ENCODE data around the gene CYP3A4. TPM values are rescaled to one million over a fixed set of nuclear protein-coding genes. Genes with fewer than 3 reads are reported as not detected.
"Not testable (repeated sequence)": the region's sequence is repeated elsewhere in the genome, so short reads cannot be mapped to it uniquely, and the experiment has no call there.

Gene CYP3A4
- total RNA-seq, 2 donors from 2014 or later = 0.14 TPM; not detected in 1

DNA sequence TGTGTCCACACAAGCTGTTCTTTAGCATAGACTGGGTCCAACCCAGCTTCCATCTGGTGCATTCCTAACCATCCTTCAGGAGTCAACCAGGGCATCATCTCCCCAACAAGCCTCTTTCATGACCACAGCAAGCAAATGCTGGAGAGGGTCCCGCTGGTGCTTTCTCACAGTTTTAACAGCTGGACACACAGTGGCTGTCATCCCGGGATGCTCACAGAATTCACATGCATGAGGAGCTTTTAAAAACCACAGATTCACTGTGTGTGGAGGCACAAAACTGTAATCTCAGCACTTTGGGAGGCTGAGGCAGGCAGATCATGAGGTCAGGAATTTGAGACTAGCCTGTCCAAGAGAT, 42.6 kb downstream of the CYP3A4 start:
- H3K9me3 Mint-ChIP-seq = peaks cover 11 to 12% of the 10 kb centered on the region in 2 donors
- no peak for ATAC-seq
- peak overlapping the region in 1 of 2 donors; percentile 48 for H3K27ac Mint-ChIP-seq
- DNase-seq (ENCODE audit: low spot score in 2 of 2) = no peak
- peaks cover 14 to 34% of the 10 kb centered on the region in 2 donors for H3K36me3 Mint-ChIP-seq

DNA sequence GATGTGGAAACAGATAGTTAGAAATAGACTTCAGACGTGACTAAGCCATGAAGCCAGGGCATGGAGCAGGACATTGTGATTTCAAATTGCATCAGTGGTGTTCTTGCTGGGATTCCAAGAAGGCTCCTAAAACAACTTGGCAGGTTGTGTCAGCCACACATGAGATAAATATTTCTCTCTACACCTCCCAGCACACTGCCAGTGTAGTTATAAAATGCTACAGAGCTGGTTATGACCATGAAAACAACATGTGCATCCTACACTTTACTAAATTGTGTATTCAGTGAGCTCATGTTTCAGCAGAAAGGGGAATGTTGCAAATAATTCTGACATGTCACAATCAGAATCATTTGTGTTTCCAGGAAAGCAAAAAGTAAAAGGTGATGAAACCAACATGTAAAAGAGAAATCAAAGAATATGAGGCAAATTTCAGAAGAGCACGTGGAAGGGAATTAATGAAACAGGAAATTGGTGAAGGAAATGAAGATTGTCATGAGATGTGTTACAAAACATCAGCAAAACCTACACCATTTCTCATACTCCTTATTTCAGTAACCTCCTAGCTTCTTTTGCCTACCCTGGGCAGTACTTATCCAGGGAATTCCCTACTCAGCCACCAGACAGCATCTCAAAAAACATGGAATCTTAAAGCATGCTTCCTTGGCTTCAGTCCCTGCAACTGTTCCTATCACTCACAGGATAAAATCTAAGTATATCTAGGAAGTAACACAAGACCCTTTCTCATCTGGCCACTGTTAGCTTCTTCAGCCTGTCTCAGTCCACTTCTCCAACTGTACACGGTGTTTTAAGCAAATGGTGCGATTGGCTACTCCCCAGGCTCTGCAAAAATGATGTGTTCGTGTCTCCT, 43.2 kb downstream of the CYP3A4 start:
- Mint-ChIP-seq H3K9me3 (peaks cover 9 to 11% of the 10 kb centered on the region in 2 donors), H3K27ac (peak overlapping the region in 1 of 2 donors; percentile 48), H3K36me3 (peaks cover 14 to 34% of the 10 kb centered on the region in 2 donors)
- peak; percentile 36 to 45 for ATAC-seq
- no peak for DNase-seq (ENCODE audit: low spot score in 2 of 2)

DNA sequence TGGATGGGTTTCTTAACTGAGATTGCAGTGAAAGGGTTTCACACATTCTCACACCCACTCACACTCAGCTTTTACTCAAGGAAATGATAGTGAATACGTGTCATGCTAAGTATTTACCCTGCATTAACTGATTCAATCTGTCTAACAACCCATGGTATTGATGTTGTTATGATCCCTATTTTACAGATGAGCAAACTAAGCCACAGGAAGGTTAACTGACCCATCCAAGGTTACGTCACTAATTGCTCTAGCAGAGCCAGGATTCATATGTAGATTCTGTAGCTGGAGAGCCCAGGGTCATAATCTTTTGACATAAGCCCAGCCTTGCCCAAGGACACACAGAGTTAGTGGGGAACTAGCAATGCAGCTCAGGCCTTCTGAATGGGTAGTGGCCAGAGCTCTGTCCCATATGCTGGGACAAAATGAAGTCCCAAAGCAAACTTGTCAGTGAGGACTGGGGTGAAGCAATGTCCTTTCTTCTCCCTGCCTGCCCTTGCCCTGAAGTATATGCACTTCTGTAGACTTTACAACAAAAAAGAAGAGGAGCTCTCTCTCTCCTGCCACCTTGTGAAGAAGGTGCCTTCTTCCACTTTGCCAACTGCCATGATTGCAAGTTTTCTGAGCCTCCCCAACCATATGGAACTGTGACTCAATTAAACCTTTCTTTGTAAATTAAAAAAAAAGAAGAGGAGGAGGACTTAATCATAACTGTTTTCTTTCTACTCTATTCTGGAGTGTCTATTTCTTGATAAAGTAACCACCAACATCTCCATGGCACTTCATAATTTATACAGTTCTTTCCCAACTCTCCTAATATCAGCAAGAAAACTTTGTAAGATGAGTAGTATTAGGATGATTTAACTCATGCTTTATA, 44.0 kb downstream of the CYP3A4 start:
- peak; percentile 51 to 83 for ATAC-seq

DNA sequence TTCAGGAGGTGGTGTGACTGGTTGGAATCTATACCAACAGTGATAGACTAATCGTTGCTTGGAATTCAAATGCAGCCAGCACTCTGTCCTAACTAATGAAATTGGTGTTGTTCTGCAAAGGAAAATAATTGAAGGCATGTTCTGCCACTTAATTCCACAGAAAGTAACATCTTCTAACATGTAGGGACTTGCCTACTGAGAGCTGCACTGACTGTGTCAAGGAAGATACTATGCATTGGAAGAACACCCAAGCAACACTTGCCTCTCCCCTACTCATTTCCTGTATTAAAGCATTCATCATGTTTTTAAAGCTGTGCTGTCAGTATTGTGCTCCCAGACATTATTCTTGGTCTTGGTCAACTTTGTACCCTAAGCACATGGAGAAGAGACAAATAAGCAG, 46.3 kb downstream of the CYP3A4 start:
- H3K36me3 Mint-ChIP-seq = peaks cover 4 to 19% of the 10 kb centered on the region in 2 donors
- peak overlapping the region in 1 of 2 donors; percentile 41 for H3K27ac Mint-ChIP-seq
- ATAC-seq = peak in 1 of 2 donors; percentile 55

More for the DNA sequence above, 44.0 kb downstream of the CYP3A4 start:
- Mint-ChIP-seq H3K27ac (peak overlapping the region in 1 of 2 donors; percentile 48), H3K36me3 (peaks cover 14 to 34% of the 10 kb centered on the region in 2 donors), H3K9me3 (peaks cover 4 to 6% of the 10 kb centered on the region in 2 donors)
- DNase-seq (ENCODE audit: low spot score in 2 of 2) = no peak

DNA sequence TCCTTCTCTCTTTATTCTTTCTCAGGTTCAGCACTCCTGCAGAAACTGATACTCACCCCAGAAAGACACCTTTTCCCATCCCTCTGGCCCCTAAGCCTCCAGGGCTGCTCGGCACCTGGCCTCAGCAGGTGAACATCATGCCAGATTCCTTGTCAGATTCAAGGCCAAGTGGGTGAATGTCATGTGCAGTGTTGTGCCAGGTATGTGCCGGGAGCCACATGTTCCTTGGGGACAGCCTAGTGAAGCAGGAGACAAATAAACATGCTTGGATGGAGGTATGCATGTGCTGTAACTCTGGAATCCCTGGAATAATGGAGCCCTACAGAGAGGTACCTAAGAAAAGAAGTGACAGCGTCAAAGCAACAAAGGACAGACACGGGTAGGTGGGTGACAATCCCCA, 47.3 kb downstream of the CYP3A4 start:
- not testable (repeated sequence) for DNase-seq (ENCODE audit: low spot score in 2 of 2); ATAC-seq; H3K9me3 Mint-ChIP-seq
- Mint-ChIP-seq H3K27ac (peak overlapping the region in 1 of 2 donors; percentile 59), H3K36me3 (peaks cover 4 to 19% of the 10 kb centered on the region in 2 donors)

More for the DNA sequence above, 46.3 kb downstream of the CYP3A4 start:
- H3K9me3 Mint-ChIP-seq = no peaks in the 10 kb centered on the region
- DNase-seq (ENCODE audit: low spot score in 2 of 2) = no peak

DNA sequence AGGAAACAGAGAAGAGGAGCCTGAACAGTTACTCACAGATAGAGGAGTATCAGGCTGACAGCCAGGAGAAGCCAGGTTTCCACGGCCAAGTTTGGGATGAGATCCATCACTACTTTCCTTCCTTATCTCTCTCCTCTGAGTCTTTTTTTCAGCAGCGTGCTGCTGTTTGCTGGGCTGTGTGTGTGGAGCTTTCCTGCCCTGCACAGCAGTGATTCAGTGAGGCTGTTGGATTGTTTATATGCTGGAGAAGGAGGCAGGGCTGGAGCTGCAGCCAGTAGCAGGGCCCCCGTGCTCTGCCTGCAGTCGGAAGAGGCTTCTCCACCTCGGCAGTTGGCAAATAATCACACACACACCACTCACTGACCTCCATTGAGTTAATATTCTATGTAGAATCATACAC, 49.0 kb downstream of the CYP3A4 start, which contains the start of gene CYP3A7:
Gene CYP3A7 (minus strand): TSS at position 210 of the 400 bp plus-strand sequence. CDS start 103 bp downstream, at position 107.
- H3K27ac Mint-ChIP-seq = peak within 1 kb of the TSS; percentile 5 to 18
- ATAC-seq (no peak), DNase-seq (ENCODE audit: low spot score in 2 of 2) (no peak)
- no peaks in the 10 kb centered on the region for H3K9me3 Mint-ChIP-seq
- H3K36me3 Mint-ChIP-seq = peaks cover 4 to 5% of the 10 kb centered on the region in 2 donors

DNA sequence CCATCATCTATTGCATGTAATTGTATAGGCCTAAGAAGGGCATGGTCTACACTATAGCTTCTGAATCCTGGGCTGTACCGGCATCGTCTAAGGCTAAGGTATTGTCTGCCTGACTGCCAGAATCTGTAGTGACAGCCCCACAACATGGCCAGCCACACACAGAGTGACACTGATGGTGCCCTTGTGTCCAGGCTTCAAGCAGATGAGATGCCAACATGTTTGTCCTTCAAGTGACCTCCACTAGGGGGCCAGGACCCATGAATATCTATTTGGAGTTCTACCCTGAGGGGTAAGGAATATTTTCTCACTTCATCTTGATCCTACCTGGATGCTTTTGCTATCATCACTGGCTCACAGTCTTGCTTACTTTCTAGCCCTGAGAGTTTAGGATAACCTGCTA, 50.5 kb downstream of the CYP3A4 start:
- ATAC-seq (no peak), DNase-seq (ENCODE audit: low spot score in 2 of 2) (no peak)
- Mint-ChIP-seq H3K36me3 (peaks cover 0 to 4% of the 10 kb centered on the region in 2 donors), H3K27ac (no peak overlapping the region), H3K9me3 (no peaks in the 10 kb centered on the region)

DNA sequence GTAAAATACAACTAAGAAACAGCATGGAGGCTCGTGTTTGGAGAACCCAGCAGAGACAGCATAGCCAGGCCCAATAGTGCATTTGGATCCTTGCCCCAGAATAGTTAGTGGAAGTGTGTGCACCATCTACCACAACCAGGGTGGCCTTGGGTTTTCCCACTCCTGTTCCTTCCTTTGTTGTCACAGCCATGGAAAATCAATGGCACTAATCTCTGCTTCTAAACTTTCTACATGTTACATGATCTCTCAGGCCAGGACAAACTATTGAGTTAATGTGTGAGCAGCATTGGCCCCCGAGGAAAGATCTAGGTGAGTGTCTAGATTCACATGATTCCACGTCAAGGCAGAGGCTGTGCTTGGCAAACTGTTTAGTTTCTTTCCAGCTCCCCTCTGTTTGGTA, 51.0 kb downstream of the CYP3A4 start:
- DNase-seq (ENCODE audit: low spot score in 2 of 2) = no peak
- peaks cover 0 to 4% of the 10 kb centered on the region in 2 donors for H3K36me3 Mint-ChIP-seq
- no peaks in the 10 kb centered on the region for H3K9me3 Mint-ChIP-seq
- ATAC-seq = no peak
- H3K27ac Mint-ChIP-seq = no peak overlapping the region

DNA sequence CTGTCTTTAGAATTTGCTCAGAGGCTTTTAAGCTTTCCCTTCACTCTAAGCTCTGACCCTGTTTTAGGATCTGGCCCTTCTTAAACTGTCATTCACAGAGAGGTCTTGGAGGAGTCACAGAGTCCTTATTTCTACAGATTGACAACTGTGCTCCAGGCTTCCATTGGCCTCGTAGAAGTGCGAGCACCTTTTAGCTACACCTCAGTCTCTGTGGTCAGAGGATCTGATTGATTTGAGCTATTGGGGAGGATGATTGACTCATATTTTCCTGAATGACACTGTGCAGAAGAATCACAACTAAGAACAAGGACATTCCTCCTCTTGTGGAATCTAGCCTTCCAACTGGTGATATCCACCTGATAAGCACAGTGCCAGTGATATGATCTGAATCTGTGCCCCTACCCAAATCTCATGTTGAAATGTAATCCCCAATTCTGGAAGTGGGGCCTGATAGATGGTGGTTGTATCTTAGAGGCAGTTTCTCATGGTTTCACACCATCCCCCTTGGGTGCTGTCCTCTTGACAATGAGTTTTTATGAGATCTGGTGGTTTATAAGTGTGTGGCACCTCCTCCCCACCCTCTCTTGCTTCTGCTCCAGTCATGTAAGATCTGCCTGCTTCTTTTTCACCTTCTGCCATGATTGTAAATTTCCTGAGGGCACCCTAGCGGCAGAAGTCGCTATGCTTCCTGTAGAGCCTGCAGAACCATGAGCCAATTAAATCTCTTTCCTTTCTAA, 52.2 kb downstream of the CYP3A4 start:
- Mint-ChIP-seq H3K36me3 (peaks cover 0 to 3% of the 10 kb centered on the region in 2 donors), H3K9me3 (no peaks in the 10 kb centered on the region), H3K27ac (no peak overlapping the region)
- DNase-seq (ENCODE audit: low spot score in 2 of 2) (peak in 1 of 2 donors; percentile 13), ATAC-seq (peak; percentile 84 to 94)

DNA sequence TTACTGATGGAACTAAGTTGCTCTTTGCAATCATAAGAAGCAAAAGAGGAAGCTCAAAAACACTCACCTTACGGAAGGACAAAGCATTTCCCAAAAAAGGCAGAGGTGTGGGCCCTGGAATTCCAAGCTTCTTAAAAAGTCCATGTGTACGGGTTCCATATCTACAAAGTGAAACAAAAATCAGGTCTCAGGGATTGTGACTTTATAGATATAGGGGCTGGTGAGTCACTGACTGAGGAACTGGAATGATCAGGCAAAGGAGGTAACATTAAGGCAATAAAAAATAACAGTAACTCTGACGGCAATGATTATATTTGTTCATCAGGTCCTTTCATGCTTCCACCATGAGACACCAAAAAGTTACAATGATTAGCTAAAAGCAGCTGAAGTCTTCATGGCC, 53.0 kb downstream of the CYP3A4 start:
- Mint-ChIP-seq H3K9me3 (no peaks in the 10 kb centered on the region), H3K27ac (no peak overlapping the region), H3K36me3 (no peaks in the 10 kb centered on the region)
- ATAC-seq (no peak), DNase-seq (ENCODE audit: low spot score in 2 of 2) (no peak)

DNA sequence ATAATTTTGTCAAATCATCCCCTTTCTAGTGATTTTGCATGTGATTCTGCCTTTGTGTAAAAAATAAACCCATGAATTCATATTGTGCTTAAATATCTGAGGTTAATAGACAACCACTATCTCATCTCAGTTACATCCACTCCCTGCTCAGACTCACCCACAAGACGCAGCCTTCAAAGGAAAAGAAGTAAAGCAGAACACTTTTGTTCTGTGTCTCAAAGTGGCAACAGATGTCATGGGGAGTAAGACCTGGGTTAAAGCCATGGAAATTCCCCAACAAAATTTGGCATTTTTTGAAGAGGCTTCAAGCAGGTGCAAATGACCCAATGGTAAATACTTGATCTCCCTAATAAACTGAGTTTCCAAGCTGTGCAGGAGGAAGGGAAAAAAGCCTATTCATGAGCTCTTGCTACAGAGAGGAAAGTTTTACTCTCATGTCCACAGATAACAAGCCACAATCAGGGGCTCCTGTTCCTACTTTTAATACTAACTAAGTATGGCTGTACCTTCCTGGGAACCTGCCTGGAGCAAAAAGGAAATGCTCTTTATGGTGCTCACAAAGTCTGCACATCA, 53.7 kb downstream of the CYP3A4 start:
- no peak for ATAC-seq
- DNase-seq (ENCODE audit: low spot score in 2 of 2) = no peak
- no peaks in the 10 kb centered on the region for H3K36me3 Mint-ChIP-seq
- H3K27ac Mint-ChIP-seq = no peak overlapping the region
- H3K9me3 Mint-ChIP-seq = no peaks in the 10 kb centered on the region

DNA sequence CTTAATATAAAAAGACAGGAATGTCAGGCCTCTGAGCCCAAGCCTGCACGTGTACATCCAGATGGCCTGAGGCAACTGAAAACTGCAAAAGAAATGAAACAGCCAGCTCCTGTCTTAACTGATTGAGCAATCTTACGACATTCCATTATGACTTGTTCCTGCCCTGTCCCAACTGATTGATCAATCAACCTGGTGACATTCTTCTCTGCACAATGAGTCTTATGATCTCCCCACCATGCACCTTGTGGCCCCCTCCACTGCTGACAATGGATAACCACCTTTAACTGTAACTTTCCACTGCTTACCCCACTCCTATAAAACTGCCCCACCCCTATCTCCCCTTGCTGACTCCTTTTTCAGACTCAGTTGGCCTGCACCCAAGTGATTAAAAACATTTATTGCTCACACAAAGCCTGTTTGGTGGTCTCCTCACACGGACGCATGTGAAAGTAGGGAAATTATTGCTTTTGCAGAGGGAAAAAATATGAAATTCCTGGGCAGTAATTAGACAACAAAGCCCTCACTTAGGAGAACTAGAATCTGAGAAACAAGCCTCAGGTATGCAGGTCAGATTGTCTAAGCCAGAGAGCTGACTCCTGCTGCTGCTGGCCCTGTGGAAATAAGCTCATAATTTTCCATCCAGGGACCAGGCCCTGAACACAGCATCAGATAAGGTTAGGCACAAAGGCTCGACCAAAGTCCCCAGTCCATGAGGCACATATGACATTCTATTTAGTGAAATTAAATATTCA, 54.3 kb downstream of the CYP3A4 start:
- Mint-ChIP-seq H3K27ac (no peak overlapping the region), H3K36me3 (no peaks in the 10 kb centered on the region), H3K9me3 (no peaks in the 10 kb centered on the region)
- no peak for ATAC-seq
- DNase-seq (ENCODE audit: low spot score in 2 of 2) = no peak

DNA sequence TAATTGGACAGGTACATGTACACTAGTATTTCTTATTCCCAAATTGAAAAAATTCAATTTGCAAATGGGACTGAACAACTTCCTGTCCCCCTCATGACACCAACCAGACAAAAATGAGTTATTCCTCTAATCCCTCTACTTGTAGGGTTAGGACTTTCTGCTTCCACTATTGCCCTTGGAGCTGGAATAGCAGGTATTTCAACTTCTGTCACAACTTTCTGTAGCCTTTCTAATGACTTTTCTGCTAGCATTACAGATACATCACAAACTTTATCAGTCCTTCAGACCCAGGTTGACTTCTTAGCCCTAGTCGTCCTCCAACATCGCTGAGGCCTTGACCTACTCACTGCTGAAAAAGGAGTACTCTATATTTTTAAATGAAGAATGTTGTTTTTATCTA, 55.4 kb downstream of the CYP3A4 start:
- no peaks in the 10 kb centered on the region for H3K9me3 Mint-ChIP-seq

DNA sequence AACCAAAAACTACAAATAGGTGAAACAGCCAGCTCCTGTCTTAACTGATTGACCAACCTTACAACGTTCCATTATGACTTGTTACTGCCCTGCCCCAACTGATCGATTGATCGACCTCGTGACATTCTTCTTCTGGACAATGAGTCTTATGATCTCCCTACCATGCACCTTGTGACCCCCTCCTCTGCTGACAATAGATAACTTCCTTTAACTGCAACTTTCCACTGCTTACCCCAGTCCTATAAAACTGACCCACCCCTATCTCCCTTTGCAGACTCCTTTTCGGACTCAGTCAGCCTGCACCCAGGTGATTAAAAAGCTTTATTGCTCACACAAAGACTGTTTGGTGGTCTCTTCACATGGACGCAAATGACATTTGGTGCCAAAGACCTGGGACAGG, 60.8 kb downstream of the CYP3A4 start:
- H3K9me3 Mint-ChIP-seq; DNase-seq (ENCODE audit: low spot score in 2 of 2); H3K36me3 Mint-ChIP-seq; ATAC-seq: not testable (repeated sequence)
- peak overlapping the region in 1 of 2 donors; percentile 38 for H3K27ac Mint-ChIP-seq

More for the DNA sequence above, 55.4 kb downstream of the CYP3A4 start:
- no peak for ATAC-seq
- H3K36me3 Mint-ChIP-seq = no peaks in the 10 kb centered on the region
- H3K27ac Mint-ChIP-seq = no peak overlapping the region
- no peak for DNase-seq (ENCODE audit: low spot score in 2 of 2)

DNA sequence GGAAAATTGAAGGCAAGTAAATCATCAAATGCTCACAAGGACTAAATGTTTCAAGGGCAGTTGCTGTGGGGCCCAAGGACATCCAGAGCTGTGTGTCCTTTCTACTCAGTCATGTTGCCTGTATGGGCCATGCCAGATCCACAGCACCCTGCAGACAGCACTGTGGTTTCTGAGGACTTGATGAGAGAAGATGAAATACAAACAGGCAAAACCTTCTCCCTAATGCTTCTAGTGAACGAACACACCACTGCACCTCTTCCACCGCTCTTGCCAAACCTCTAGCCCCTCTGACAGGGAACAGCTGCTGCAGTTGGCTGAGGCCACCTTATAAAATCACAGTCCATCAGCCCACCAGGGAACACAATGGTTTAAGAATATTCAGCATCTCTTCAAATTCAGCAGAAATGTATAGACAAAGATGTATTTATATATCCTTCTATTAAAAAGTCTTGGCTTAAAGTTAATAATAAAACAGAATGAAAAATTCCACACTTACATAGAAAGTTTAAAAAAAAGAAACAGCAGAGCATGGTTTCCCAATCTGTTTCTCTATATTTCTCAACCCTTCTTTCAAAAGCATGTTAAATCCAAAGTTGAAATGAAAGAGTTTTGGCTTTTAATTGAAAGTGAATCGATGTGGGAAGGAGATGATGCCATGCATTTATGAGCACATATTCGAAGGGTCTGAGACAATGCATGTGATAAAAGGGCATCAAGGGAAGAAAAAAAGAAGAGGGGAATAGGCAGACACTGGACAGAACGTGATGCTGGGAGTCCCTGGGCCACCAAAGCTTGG, 63.0 kb downstream of the CYP3A4 start:
- ATAC-seq = peak; percentile 57 to 64
- Mint-ChIP-seq H3K9me3 (peaks cover 0 to 3% of the 10 kb centered on the region in 2 donors), H3K36me3 (no peaks in the 10 kb centered on the region), H3K27ac (no peak overlapping the region)
- no peak for DNase-seq (ENCODE audit: low spot score in 2 of 2)

All from activated naive CD4-positive, alpha-beta T cell treated with anti-CD3 and anti-CD28 coated beads, Interleukin-2, amount 50 U/mL, for 72 hours (primary cell).